Measurements from ENCODE around the gene AGBL4.

- TF ChIP-seq ZC3H10 (CRISPR knock-in tag; IDR thresholded peaks at IDR 0.05) = no peak
- TF ChIP-seq ZNF70 (CRISPR knock-in tag; IDR thresholded peaks at IDR 0.05) = no peak
- TF ChIP-seq CREB5 (CRISPR knock-in tag; IDR thresholded peaks at IDR 0.05; ENCODE audit: low read depth) = no peak
- no peak for TF ChIP-seq ARNTL (CRISPR knock-in tag; IDR thresholded peaks at IDR 0.05; ENCODE audit: borderline replicate concordance, low read depth)
- TF ChIP-seq RARB (CRISPR knock-in tag; IDR thresholded peaks at IDR 0.05) = no peak
- no peak for TF ChIP-seq PATZ1 (CRISPR knock-in tag; IDR thresholded peaks at IDR 0.05; ENCODE audit: borderline replicate concordance)
- no peak for TF ChIP-seq ZFP3 (CRISPR knock-in tag; IDR thresholded peaks at IDR 0.05)
- TF ChIP-seq ISL1 (CRISPR knock-in tag; IDR thresholded peaks at IDR 0.05) = no peak
- no peak for TF ChIP-seq POU6F1 (CRISPR knock-in tag; IDR thresholded peaks at IDR 0.05; ENCODE audit: borderline replicate concordance, low read depth)
- no peak for TF ChIP-seq BACH2 (CRISPR knock-in tag; IDR thresholded peaks at IDR 0.05; ENCODE audit: borderline replicate concordance)
- TF ChIP-seq, protein P1, sequence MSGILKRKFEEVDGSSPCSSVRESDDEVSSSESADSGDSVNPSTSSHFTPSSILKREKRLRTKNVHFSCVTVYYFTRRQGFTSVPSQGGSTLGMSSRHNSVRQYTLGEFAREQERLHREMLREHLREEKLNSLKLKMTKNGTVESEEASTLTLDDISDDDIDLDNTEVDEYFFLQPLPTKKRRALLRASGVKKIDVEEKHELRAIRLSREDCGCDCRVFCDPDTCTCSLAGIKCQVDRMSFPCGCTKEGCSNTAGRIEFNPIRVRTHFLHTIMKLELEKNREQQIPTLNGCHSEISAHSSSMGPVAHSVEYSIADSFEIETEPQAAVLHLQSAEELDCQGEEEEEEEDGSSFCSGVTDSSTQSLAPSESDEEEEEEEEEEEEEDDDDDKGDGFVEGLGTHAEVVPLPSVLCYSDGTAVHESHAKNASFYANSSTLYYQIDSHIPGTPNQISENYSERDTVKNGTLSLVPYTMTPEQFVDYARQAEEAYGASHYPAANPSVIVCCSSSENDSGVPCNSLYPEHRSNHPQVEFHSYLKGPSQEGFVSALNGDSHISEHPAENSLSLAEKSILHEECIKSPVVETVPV (CRISPR knock-in tag; IDR thresholded peaks at IDR 0.05) = no peak
- TF ChIP-seq ZFP30 (CRISPR knock-in tag; IDR thresholded peaks at IDR 0.05) = no peak
Observed at GRCh38 chr1:49408346-49408745, 615.4 kb downstream of the AGBL4 start.
